H9 (cell line): ENCODE measurements around the gene AFAP1L1. TPM values are rescaled to one million over a fixed set of nuclear protein-coding genes. Genes with fewer than 3 reads are reported as not detected.

Source experiments
- DNase-seq: peaks from one replicate; pipeline ENCODE4 v3.0.0-alpha.2; 2017
- H2AFZ ChIP-seq: one replicate; pipeline ENCODE4 v1.6.1; 2013; ENCODE audit warnings: mild to moderate bottlenecking, low read length, control low read depth, moderate library complexity
- H2AK5ac ChIP-seq: 2 replicates; pipeline ENCODE4 v1.6.1; 2013; ENCODE audit warnings: low read length, control low read depth, mixed read lengths; ENCODE audit not compliant: insufficient read length
- H2BK120ac ChIP-seq: one replicate; pipeline ENCODE4 v1.6.1; 2013; ENCODE audit warnings: low read depth, mild to moderate bottlenecking, low read length, control low read depth, inconsistent platforms; ENCODE audit not compliant: poor library complexity, severe bottlenecking
- H2BK12ac ChIP-seq: 2 replicates; pipeline ENCODE4 v1.6.1; 2013; ENCODE audit warnings: low read length, control low read depth, mixed read lengths, low read depth; ENCODE audit not compliant: insufficient read length
- H2BK15ac ChIP-seq: 2 replicates; pipeline ENCODE4 v1.6.1; 2013; ENCODE audit warnings: low read depth, low read length, control low read depth
- H2BK20ac ChIP-seq: one replicate; pipeline ENCODE4 v1.6.1; 2013; ENCODE audit warnings: low read depth, mild to moderate bottlenecking, low read length, control low read depth, inconsistent platforms; ENCODE audit not compliant: poor library complexity, severe bottlenecking
- H2BK5ac ChIP-seq: 2 replicates; pipeline ENCODE4 v1.6.1; 2013; ENCODE audit warnings: low read length, control low read depth, mixed read lengths; ENCODE audit not compliant: insufficient read length
- H3K14ac ChIP-seq: 2 replicates; pipeline ENCODE4 v1.6.1; 2013; ENCODE audit warnings: low read length, control low read depth; ENCODE audit not compliant: insufficient read depth
- H3K18ac ChIP-seq: 2 replicates; pipeline ENCODE4 v1.6.1; 2013; ENCODE audit warnings: low read depth, mild to moderate bottlenecking, mixed read lengths, low read length, control low read depth; ENCODE audit not compliant: insufficient read length
- H3K23ac ChIP-seq: 2 replicates; pipeline ENCODE4 v1.6.1; 2013; ENCODE audit warnings: low read length, control low read depth, mixed read lengths, low read depth; ENCODE audit not compliant: insufficient read length
- H3K23me2 ChIP-seq: 2 replicates; pipeline ENCODE4 v1.6.1; 2013; ENCODE audit warnings: low read depth, mild to moderate bottlenecking, mixed read lengths, low read length, control low read depth; ENCODE audit not compliant: insufficient read length, poor library complexity, severe bottlenecking
- H3K27ac ChIP-seq: 2 replicates; pipeline ENCODE4 v1.5.1; 2013; ENCODE audit warnings: low read length, control low read depth, mixed read lengths, low read depth; ENCODE audit not compliant: insufficient read length
- H3K27me3 ChIP-seq: 2 replicates; pipeline ENCODE4 v1.6.1; 2013; ENCODE audit warnings: low read length, control low read depth, inconsistent platforms; ENCODE audit not compliant: insufficient read depth
- H3K4ac ChIP-seq: 2 replicates; pipeline ENCODE4 v1.6.1; 2013; ENCODE audit warnings: low read depth, mild to moderate bottlenecking, control low read depth, inconsistent platforms, low read length, moderate library complexity
- H3K4me1 ChIP-seq: 2 replicates; pipeline ENCODE4 v1.6.1; 2013; ENCODE audit warnings: low read length, control low read depth, inconsistent platforms; ENCODE audit not compliant: insufficient read depth
- H3K4me2 ChIP-seq: 2 replicates; pipeline ENCODE4 v1.6.1; 2013; ENCODE audit warnings: low read length, control low read depth, mixed read lengths; ENCODE audit not compliant: insufficient read length, insufficient read depth
- H3K56ac ChIP-seq: 2 replicates; pipeline ENCODE4 v1.6.1; 2013; ENCODE audit warnings: low read depth, mild to moderate bottlenecking, mixed read lengths, low read length, control low read depth; ENCODE audit not compliant: insufficient read length
- H3K79me1 ChIP-seq: 2 replicates; pipeline ENCODE4 v1.6.1; 2013; ENCODE audit warnings: low read depth, mild to moderate bottlenecking, moderate library complexity, low read length, control low read depth, inconsistent platforms; ENCODE audit not compliant: insufficient read depth, poor library complexity, severe bottlenecking
- H3K79me2 ChIP-seq: 2 replicates; pipeline ENCODE4 v1.6.1; 2013; ENCODE audit warnings: low read length, control low read depth, inconsistent platforms; ENCODE audit not compliant: insufficient read depth
- H3K9ac ChIP-seq: 2 replicates; pipeline ENCODE4 v1.6.1; 2013; ENCODE audit warnings: low read length, control low read depth, mixed read lengths; ENCODE audit not compliant: insufficient read length; ENCODE audit errors: extremely low read depth
- H3K9me3 ChIP-seq: one replicate; pipeline ENCODE4 v1.6.1; 2013; ENCODE audit warnings: low read depth, low read length, inconsistent platforms; ENCODE audit not compliant: control insufficient read depth
- H3T11ph ChIP-seq: one replicate; pipeline ENCODE4 v1.6.1; 2013; ENCODE audit warnings: mild to moderate bottlenecking, low read length, control low read depth, inconsistent platforms
- H4K20me1 ChIP-seq: one replicate; pipeline ENCODE4 v1.6.1; 2013; ENCODE audit not compliant: control insufficient read depth, insufficient read length, insufficient read depth
- H4K5ac ChIP-seq: 2 replicates; pipeline ENCODE4 v1.6.1; 2013; ENCODE audit warnings: low read depth, mild to moderate bottlenecking, mixed read lengths, low read length, control low read depth; ENCODE audit not compliant: insufficient read length
- H4K8ac ChIP-seq: replicated peaks from 2 replicates; pipeline ENCODE4 v1.6.1; 2013; ENCODE audit warnings: low read length, control low read depth, mixed read lengths, low read depth; ENCODE audit not compliant: insufficient read length
- H4K91ac ChIP-seq: 2 replicates; pipeline ENCODE4 v1.6.1; 2013; ENCODE audit warnings: low read depth, mild to moderate bottlenecking, moderate library complexity, mixed read lengths, low read length, control low read depth; ENCODE audit not compliant: insufficient read length
- H3K27ac Mint-ChIP-seq, 3 experiments: 2 replicates in 2 of 3; 3 replicates in 1 of 3; pipeline ENCODE4 v1.8.0; 2020 to 2021; ENCODE audit warnings: mixed read lengths in 3 of 3, mild to moderate bottlenecking in 1 of 3, moderate library complexity in 1 of 3
- H3K27me3 Mint-ChIP-seq: 2 replicates; pipeline ENCODE4 v1.8.0; 2021; ENCODE audit warnings: low read depth, mild to moderate bottlenecking, moderate library complexity, mixed read lengths
- H3K36me3 Mint-ChIP-seq, 3 experiments: 2 replicates in 2 of 3; 3 replicates in 1 of 3; pipeline ENCODE4 v1.8.0; 2020 to 2021; ENCODE audit warnings: low read depth in 3 of 3, mixed read lengths in 3 of 3; ENCODE audit not compliant: insufficient read depth in 1 of 3
- H3K4me1 Mint-ChIP-seq, 2 experiments: 2 replicates each; pipeline ENCODE4 v1.8.0; 2020; ENCODE audit warnings: mixed read lengths in 2 of 2
- H3K4me3 Mint-ChIP-seq, 2 experiments: 2 replicates in 1 of 2; 3 replicates in 1 of 2; pipeline ENCODE4 v1.8.0; 2020 to 2021; ENCODE audit warnings: mild to moderate bottlenecking in 2 of 2, mixed read lengths in 2 of 2, moderate library complexity in 1 of 2
- H3K9me3 Mint-ChIP-seq, 2 experiments: 2 replicates in 1 of 2; 3 replicates in 1 of 2; pipeline ENCODE4 v1.8.0; 2020; ENCODE audit warnings: mild to moderate bottlenecking in 2 of 2, mixed read lengths in 2 of 2, moderate library complexity in 1 of 2
- CTCF ChIP-seq: fragments of 200-600 bp; sonication (generic); conservative IDR thresholded peaks from 3 replicates; pipeline ENCODE4 v1.8.0; 2021; ENCODE audit warnings: antibody characterized with exemption, mild to moderate bottlenecking
- WGBS: extraction: QIAGEN DNeasy Blood & Tissue Kit; methylation state at CpG from one replicate; pipeline ENCODE4 v1.1.7; 2013; ENCODE audit warnings: missing lambda C conversion rate, low lambda C conversion rate, mixed read lengths; ENCODE audit not compliant: insufficient read length; ENCODE audit errors: extremely low coverage; 5-methylcytosine and 5-hydroxymethylcytosine counted together
- total RNA-seq: library from RNA; stranded (reverse); gene quantifications from 2 replicates; pipeline ENCODE4 v1.2.1, GENCODE V29; 2021

AFAP1L1 gene
- total RNA-seq, 1 experiment from 2014 or later = 1.8 TPM

GRCh38 chr5:149273237-149273636 is 1.6 kb downstream of the AFAP1L1 start:
- Histone ChIP-seq H4K8ac (no peak overlapping the region), H3K23ac (no peak overlapping the region), H3K9me3 (no peaks in the 10 kb centered on the region), H3K79me2 (no peaks in the 10 kb centered on the region), H3K14ac (no peak overlapping the region), H2BK5ac (no peak overlapping the region), H2BK120ac (no peak overlapping the region), H3K18ac (no peak overlapping the region), H2BK20ac (no peak overlapping the region), H3K4ac (no peak overlapping the region), H3K4me1 (no peaks in the 10 kb centered on the region; the same call in 1 of the 2 replicates), H3K23me2 (peaks cover 8% of the 10 kb centered on the region), H2AFZ (no peak overlapping the region), H3T11ph (no peak overlapping the region), H2BK12ac (no peak overlapping the region), H3K79me1 (no peaks in the 10 kb centered on the region), H2AK5ac (no peak overlapping the region), H3K27me3 (peaks cover 7% of the 10 kb centered on the region; the same call in 1 of the 2 replicates), H4K91ac (no peak overlapping the region), H4K5ac (no peak overlapping the region), H3K4me2 (peak overlapping the region; percentile 59), H3K56ac (no peak overlapping the region), H4K20me1 (no peaks in the 10 kb centered on the region), H3K27ac (no peak overlapping the region), H3K9ac (no peak overlapping the region), H2BK15ac (no peak overlapping the region)
- no peaks in the 10 kb centered on the region; a peak in 2 of 5 replicates for H3K9me3 Mint-ChIP-seq
- no peaks in the 10 kb centered on the region for H3K36me3 Mint-ChIP-seq
- no peak overlapping the region for H3K27ac Mint-ChIP-seq
- H3K4me1 Mint-ChIP-seq = peaks cover 19 to 24% of the 10 kb centered on the region in 2 experiments
- H3K27me3 Mint-ChIP-seq = peaks cover 68% of the 10 kb centered on the region
- TF ChIP-seq CTCF = no peak
- no CpG with 5 or more reads among the region's 5 CpGs for WGBS
- DNase-seq = no peak
- H3K4me3 Mint-ChIP-seq = peak overlapping the region; percentile 80 to 95; a peak in 4 of 5 replicates
